ENCODE results near the gene ITGA8.
"Not testable (repeated sequence)": the region's sequence is repeated elsewhere in the genome, so short reads cannot be mapped to it uniquely, and the experiment has no call there.

Gene ITGA8

DNA sequence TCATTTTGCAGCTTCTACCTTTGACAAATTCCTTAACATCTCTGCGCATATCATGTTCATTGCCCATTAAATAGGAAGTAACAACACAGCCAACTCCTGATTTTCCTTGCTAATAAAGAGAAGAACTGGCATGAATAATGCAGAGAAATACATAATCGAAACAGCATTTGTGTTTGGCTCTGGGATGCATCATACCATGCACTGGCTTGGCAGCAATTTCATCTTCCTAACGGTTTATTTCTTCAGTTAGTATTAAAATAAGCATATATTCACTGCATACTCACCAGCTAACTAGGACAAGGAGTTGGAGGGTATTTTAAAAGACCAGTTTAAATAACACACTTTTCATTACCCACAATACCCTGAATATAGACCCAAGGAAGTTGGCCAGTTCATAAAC is 132.5 kb downstream of the ITGA8 start:
- Histone ChIP-seq H3K4me1 (ENCODE audit: control insufficient read depth, insufficient read depth, low read length) (no peaks in the 10 kb centered on the region), H3K27ac (ENCODE audit: low read depth, low read length) (no peak overlapping the region), H3K9me3 (ENCODE audit: control insufficient read depth, insufficient read depth, low read length) (no peaks in the 10 kb centered on the region), H3K4me3 (ENCODE audit: low read depth, low read length) (no peak overlapping the region), H3K36me3 (ENCODE audit: control insufficient read depth, insufficient read depth, low read length) (no peaks in the 10 kb centered on the region), H3K27me3 (ENCODE audit: control insufficient read depth, insufficient read depth, low read length) (no peaks in the 10 kb centered on the region), H3K9ac (ENCODE audit: low read depth, low read length) (no peak overlapping the region)

DNA sequence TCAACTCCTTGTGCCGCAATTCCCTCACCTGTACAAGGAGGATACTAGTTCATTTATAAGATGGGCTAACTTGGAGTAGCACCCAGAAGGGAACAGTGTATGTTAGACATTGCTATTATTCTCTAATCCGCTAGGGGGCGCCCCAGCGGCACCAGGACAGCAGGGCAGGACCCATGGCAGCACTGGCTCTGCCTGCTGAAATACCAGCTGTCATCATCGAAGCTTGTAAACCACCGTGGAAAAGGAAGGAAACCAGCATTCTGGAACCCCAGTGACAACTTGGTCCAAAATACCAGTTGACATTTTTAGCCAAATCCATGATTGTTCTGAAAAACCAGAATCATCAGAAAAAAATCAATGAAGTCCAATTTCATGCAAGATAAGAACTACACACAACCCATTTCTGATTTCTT is 134.4 kb downstream of the ITGA8 start:
- H3K27ac ChIP-seq (ENCODE audit: low read depth, low read length): no peak overlapping the region
- H3K4me3 ChIP-seq (ENCODE audit: low read depth, low read length): no peak overlapping the region
- no peaks in the 10 kb centered on the region for H3K4me1 ChIP-seq (ENCODE audit: control insufficient read depth, insufficient read depth, low read length)
- H3K9me3 ChIP-seq (ENCODE audit: control insufficient read depth, insufficient read depth, low read length): peaks cover 4% of the 10 kb centered on the region; the same call in 1 of the 2 replicates
- no peaks in the 10 kb centered on the region for H3K36me3 ChIP-seq (ENCODE audit: control insufficient read depth, insufficient read depth, low read length)
- no peaks in the 10 kb centered on the region for H3K27me3 ChIP-seq (ENCODE audit: control insufficient read depth, insufficient read depth, low read length)
- no peak overlapping the region for H3K9ac ChIP-seq (ENCODE audit: low read depth, low read length)

- not testable (repeated sequence) for H3K27me3 ChIP-seq (ENCODE audit: control insufficient read depth, insufficient read depth, low read length); H3K36me3 ChIP-seq (ENCODE audit: control insufficient read depth, insufficient read depth, low read length); H3K9ac ChIP-seq (ENCODE audit: low read depth, low read length); H3K27ac ChIP-seq (ENCODE audit: low read depth, low read length); H3K4me1 ChIP-seq (ENCODE audit: control insufficient read depth, insufficient read depth, low read length); H3K4me3 ChIP-seq (ENCODE audit: low read depth, low read length); H3K9me3 ChIP-seq (ENCODE audit: control insufficient read depth, insufficient read depth, low read length)
Observed at GRCh38 chr10:15582972-15583371, 136.8 kb downstream of the ITGA8 start.

DNA sequence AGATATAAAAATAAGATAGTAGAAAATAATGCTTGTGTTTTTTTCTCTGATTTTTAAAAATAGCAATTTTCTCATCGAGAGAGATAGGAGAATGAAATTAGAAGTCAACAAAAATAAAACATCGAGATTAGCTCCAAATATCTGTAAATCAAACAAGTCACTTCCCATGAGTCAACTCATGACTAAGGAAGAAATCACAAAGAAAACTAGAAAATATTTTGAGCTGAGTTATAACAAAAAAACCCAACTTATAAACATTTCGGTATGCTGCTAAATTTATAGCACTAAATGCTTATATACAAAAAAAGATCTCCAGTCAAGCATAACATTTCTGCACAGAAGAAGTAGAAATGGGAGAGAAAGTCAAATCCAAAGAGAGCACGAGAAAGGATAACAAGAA is 140.1 kb downstream of the ITGA8 start:
- H3K27ac ChIP-seq (ENCODE audit: low read depth, low read length): no peak overlapping the region
- H3K4me1 ChIP-seq (ENCODE audit: control insufficient read depth, insufficient read depth, low read length): no peaks in the 10 kb centered on the region
- no peaks in the 10 kb centered on the region for H3K27me3 ChIP-seq (ENCODE audit: control insufficient read depth, insufficient read depth, low read length)
- H3K4me3 ChIP-seq (ENCODE audit: low read depth, low read length): no peak overlapping the region
- H3K9ac ChIP-seq (ENCODE audit: low read depth, low read length): no peak overlapping the region
- peaks cover 4% of the 10 kb centered on the region; the same call in 1 of the 2 replicates for H3K9me3 ChIP-seq (ENCODE audit: control insufficient read depth, insufficient read depth, low read length)
- H3K36me3 ChIP-seq (ENCODE audit: control insufficient read depth, insufficient read depth, low read length): no peaks in the 10 kb centered on the region

DNA sequence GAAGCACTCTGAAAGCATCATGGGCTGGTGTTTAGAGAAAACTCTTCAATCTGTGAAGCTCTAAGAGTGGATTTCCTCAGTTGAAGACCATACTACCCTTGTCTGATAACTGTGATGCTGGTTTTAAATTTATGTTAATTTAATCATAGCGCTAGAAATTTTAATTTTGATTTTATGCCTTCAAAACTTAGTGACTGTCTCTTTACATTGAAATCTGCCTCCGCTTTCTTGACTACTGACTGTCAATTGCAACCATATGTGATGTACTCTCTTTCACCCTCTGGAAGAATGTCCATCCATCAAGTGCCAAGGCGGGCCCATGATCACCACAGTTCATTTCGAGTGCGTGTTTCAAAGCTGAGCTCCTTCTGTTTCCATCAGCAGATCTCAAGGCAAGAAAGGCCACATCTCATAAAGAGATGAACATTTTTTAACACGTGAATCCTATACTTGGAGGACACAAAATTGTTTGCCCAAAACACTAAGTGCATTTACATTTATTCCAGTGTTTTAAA is 147.1 kb downstream of the ITGA8 start:
- Histone ChIP-seq H3K4me3 (ENCODE audit: low read depth, low read length) (no peak overlapping the region), H3K9me3 (ENCODE audit: control insufficient read depth, insufficient read depth, low read length) (no peaks in the 10 kb centered on the region), H3K27me3 (ENCODE audit: control insufficient read depth, insufficient read depth, low read length) (no peaks in the 10 kb centered on the region), H3K4me1 (ENCODE audit: control insufficient read depth, insufficient read depth, low read length) (peaks cover 10% of the 10 kb centered on the region), H3K9ac (ENCODE audit: low read depth, low read length) (no peak overlapping the region), H3K36me3 (ENCODE audit: control insufficient read depth, insufficient read depth, low read length) (no peaks in the 10 kb centered on the region), H3K27ac (ENCODE audit: low read depth, low read length) (no peak overlapping the region)

DNA sequence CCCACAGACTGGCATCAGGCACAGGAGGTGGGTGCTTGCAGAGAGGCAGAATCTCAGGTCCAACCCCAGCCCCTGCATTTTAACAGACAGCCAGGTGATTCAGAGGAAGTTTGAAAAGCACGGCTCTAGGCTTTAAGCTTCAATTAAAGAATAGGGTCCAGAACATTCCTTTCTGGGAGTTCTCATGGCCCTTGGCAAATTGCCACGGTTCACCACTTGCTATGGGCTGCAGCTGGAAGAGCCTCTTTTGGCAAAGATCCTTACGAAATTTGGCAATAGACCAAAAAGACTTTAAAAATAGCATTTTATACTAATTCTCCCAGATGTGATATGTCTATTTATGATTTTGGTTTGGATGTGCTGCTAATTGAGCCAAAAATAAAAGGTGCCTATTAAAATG is 148.1 kb downstream of the ITGA8 start:
- H3K4me1 ChIP-seq (ENCODE audit: control insufficient read depth, insufficient read depth, low read length): peaks cover 10% of the 10 kb centered on the region
- H3K27ac ChIP-seq (ENCODE audit: low read depth, low read length): no peak overlapping the region
- no peaks in the 10 kb centered on the region for H3K27me3 ChIP-seq (ENCODE audit: control insufficient read depth, insufficient read depth, low read length)
- H3K4me3 ChIP-seq (ENCODE audit: low read depth, low read length): no peak overlapping the region
- no peaks in the 10 kb centered on the region for H3K36me3 ChIP-seq (ENCODE audit: control insufficient read depth, insufficient read depth, low read length)
- H3K9ac ChIP-seq (ENCODE audit: low read depth, low read length): no peak overlapping the region
- H3K9me3 ChIP-seq (ENCODE audit: control insufficient read depth, insufficient read depth, low read length): no peaks in the 10 kb centered on the region

DNA sequence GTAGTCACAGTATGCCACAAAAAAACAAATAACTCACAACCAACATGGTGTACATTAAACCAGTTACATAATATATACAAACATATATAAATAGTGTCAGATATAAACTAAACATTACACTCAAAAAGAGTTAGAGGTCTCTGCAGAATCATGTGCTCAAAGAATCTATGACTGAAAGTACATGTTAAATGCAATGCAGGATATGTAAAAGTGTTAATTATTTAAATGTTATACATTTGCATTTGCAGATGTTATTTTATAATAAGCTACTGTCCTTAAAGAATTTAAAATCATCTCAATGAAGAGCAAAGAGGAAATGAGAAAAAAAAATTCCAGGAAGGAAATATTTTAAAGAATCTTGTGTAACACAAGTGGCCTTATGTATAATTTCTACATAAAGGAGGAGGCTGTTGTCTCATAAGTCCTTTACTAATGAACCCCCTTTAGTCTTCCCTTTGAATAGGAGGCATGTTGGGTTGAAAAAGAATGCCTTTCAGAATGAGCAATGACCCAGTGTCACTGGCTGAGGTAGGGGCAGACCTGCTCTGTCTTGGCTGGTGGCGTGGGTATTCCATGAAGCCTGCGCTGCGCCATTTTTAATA is 148.9 kb downstream of the ITGA8 start:
- H3K27me3 ChIP-seq (ENCODE audit: control insufficient read depth, insufficient read depth, low read length): no peaks in the 10 kb centered on the region
- H3K27ac ChIP-seq (ENCODE audit: low read depth, low read length): no peak overlapping the region
- H3K36me3 ChIP-seq (ENCODE audit: control insufficient read depth, insufficient read depth, low read length): no peaks in the 10 kb centered on the region
- peaks cover 10% of the 10 kb centered on the region for H3K4me1 ChIP-seq (ENCODE audit: control insufficient read depth, insufficient read depth, low read length)
- no peaks in the 10 kb centered on the region for H3K9me3 ChIP-seq (ENCODE audit: control insufficient read depth, insufficient read depth, low read length)
- no peak overlapping the region for H3K9ac ChIP-seq (ENCODE audit: low read depth, low read length)
- no peak overlapping the region for H3K4me3 ChIP-seq (ENCODE audit: low read depth, low read length)

DNA sequence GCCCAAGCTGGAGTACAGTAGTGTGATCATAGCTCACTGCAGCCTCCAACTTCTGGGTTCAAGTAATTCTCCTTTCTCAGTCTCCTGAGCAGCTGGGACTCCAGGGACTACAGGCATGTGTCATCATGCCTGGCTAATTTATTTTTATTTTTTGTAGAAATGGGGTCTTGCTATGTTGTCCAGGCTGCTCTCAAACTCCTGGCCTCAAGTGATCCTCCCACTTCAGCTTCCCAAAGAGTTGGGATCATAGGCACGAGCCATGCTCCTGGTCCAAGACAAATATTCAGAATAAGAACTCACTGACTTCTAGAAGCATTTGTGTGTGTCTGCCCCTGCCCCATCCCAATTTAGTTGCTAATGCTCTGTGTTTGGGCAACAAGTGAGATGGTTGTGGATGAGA is 151.8 kb downstream of the ITGA8 start:
- H3K9me3 ChIP-seq (ENCODE audit: control insufficient read depth, insufficient read depth, low read length): no peaks in the 10 kb centered on the region
- H3K27me3 ChIP-seq (ENCODE audit: control insufficient read depth, insufficient read depth, low read length): no peaks in the 10 kb centered on the region
- H3K9ac ChIP-seq (ENCODE audit: low read depth, low read length): no peak overlapping the region
- peaks cover 10% of the 10 kb centered on the region for H3K4me1 ChIP-seq (ENCODE audit: control insufficient read depth, insufficient read depth, low read length)
- no peak overlapping the region for H3K4me3 ChIP-seq (ENCODE audit: low read depth, low read length)
- H3K36me3 ChIP-seq (ENCODE audit: control insufficient read depth, insufficient read depth, low read length): no peaks in the 10 kb centered on the region
- H3K27ac ChIP-seq (ENCODE audit: low read depth, low read length): no peak overlapping the region

DNA sequence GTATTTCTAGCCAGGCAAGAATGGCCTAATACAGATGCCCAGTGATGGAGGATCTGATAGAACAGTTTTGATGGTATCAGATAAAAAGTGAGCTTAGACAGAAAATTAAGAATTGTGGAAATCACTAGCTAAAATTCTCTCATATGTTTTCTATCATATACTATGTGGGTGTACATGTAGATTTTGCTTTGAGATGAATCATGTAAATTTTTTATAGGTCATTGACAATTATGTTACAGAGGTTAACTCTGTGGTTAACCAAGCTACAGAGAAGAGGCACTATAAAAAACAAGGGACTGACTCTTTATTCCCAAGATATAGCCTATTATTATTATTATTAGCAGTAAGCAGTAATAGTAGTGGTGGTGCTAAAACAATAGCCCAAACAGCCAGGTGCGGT is 156.5 kb downstream of the ITGA8 start:
- no peaks in the 10 kb centered on the region for H3K27me3 ChIP-seq (ENCODE audit: control insufficient read depth, insufficient read depth, low read length)
- H3K4me1 ChIP-seq (ENCODE audit: control insufficient read depth, insufficient read depth, low read length): no peaks in the 10 kb centered on the region
- H3K4me3 ChIP-seq (ENCODE audit: low read depth, low read length): no peak overlapping the region
- H3K27ac ChIP-seq (ENCODE audit: low read depth, low read length): no peak overlapping the region
- H3K9me3 ChIP-seq (ENCODE audit: control insufficient read depth, insufficient read depth, low read length): no peaks in the 10 kb centered on the region
- H3K9ac ChIP-seq (ENCODE audit: low read depth, low read length): no peak overlapping the region
- no peaks in the 10 kb centered on the region for H3K36me3 ChIP-seq (ENCODE audit: control insufficient read depth, insufficient read depth, low read length)

DNA sequence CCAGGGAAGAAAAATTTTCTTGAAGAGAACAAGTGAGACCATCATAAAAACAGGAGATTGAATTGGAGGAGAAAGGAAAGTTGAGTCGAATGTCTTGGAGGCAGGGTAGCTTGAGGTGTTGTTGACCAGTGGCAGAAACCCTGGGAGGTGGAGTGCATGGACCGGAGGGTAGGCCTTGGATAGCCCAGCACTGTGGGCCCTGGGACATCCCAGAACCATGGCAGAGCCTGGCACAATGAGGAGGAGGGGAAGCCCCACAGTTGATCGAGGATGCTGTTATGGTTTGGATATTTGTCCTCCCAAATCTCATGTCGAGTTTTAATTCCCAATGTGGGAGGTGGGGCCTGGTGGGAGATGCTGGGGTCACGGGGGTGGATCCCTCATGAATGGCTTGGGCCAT is 157.1 kb downstream of the ITGA8 start:
- Histone ChIP-seq H3K27me3 (ENCODE audit: control insufficient read depth, insufficient read depth, low read length) (no peaks in the 10 kb centered on the region), H3K9me3 (ENCODE audit: control insufficient read depth, insufficient read depth, low read length) (no peaks in the 10 kb centered on the region), H3K36me3 (ENCODE audit: control insufficient read depth, insufficient read depth, low read length) (no peaks in the 10 kb centered on the region), H3K27ac (ENCODE audit: low read depth, low read length) (no peak overlapping the region), H3K4me3 (ENCODE audit: low read depth, low read length) (no peak overlapping the region), H3K4me1 (ENCODE audit: control insufficient read depth, insufficient read depth, low read length) (no peaks in the 10 kb centered on the region), H3K9ac (ENCODE audit: low read depth, low read length) (no peak overlapping the region)

- Histone ChIP-seq H3K4me1 (ENCODE audit: control insufficient read depth, insufficient read depth, low read length) (no peaks in the 10 kb centered on the region), H3K27ac (ENCODE audit: low read depth, low read length) (no peak overlapping the region), H3K9ac (ENCODE audit: low read depth, low read length) (no peak overlapping the region), H3K36me3 (ENCODE audit: control insufficient read depth, insufficient read depth, low read length) (no peaks in the 10 kb centered on the region), H3K4me3 (ENCODE audit: low read depth, low read length) (no peak overlapping the region), H3K27me3 (ENCODE audit: control insufficient read depth, insufficient read depth, low read length) (no peaks in the 10 kb centered on the region), H3K9me3 (ENCODE audit: control insufficient read depth, insufficient read depth, low read length) (no peaks in the 10 kb centered on the region)
Observed at GRCh38 chr10:15562116-15562515, 157.6 kb downstream of the ITGA8 start.
